T-helper 1 cell treated with Interleukin-12 subunit alpha and Interleukin-12 subunit beta and Interleukin-4 antibody, amounts not matched to agents 30 ng/mL and 1 ng/mL, for 36 hours (primary cell): ENCODE measurements around the gene BABAM2. TPM values are rescaled to one million over a fixed set of nuclear protein-coding genes. Genes with fewer than 3 reads are reported as not detected.

ENCODE experiments used
- intact Hi-C: fragments of 100-400 bp; cut with micrococcal nuclease; formaldehyde crosslinking; loops from one replicate; pipeline ENCODE4 v1.15.1; 2024
- total RNA-seq: library from RNA; stranded (reverse); gene quantifications from 2 replicates; pipeline ENCODE4 v1.2.3, GENCODE V29; 2022

Gene BABAM2
- total RNA-seq, 1 donor from 2014 or later: 40.8 TPM

- intact Hi-C loops: no loop called here
Observed at GRCh38 chr2:28381225-28382180, 491.0 kb downstream of the BABAM2 start.

GRCh38 chr2:28382755-28383154 is 492.2 kb downstream of the BABAM2 start:
- intact Hi-C loops: no loop called here

GRCh38 chr2:28387082-28387960 is 496.8 kb downstream of the BABAM2 start:
- intact Hi-C loops: no loop called here

Other genes with a start within 250 kb of the BABAM2 start
- 38.6 and 39.6 TPM in 2 replicates for gene SUPT7L, start 227.1 kb upstream of the BABAM2 start, total RNA-seq
- 28.6 and 30.1 TPM in 2 replicates for gene SLC4A1AP, start 226.8 kb upstream of the BABAM2 start, total RNA-seq
- 33.4 and 39.1 TPM in 2 replicates for gene MRPL33, start 119.0 kb upstream of the BABAM2 start, total RNA-seq
- gene RBKS, start 342 bp upstream of the BABAM2 start, total RNA-seq: 1.1 and 1.6 TPM in 2 replicates